Glutamatergic neuron (in vitro differentiated cells): ENCODE data around the gene DPH1. TPM values are rescaled to one million over a fixed set of nuclear protein-coding genes. Genes with fewer than 3 reads are reported as not detected.
"Not testable (repeated sequence)": the region's sequence is repeated elsewhere in the genome, so short reads cannot be mapped to it uniquely, and the experiment has no call there.

Source experiments
- DNase-seq: peaks from one replicate; pipeline ENCODE4 v3.0.0; 2022
- H3K27ac Mint-ChIP-seq: one replicate; pipeline ENCODE4 v1.8.0; 2020; ENCODE audit warnings: mild to moderate bottlenecking, mixed read lengths, inconsistent platforms; ENCODE audit not compliant: unreplicated experiment
- H3K27me3 Mint-ChIP-seq: one replicate; pipeline ENCODE4 v1.8.0; 2020; ENCODE audit warnings: mild to moderate bottlenecking, moderate library complexity, mixed read lengths, inconsistent platforms; ENCODE audit not compliant: unreplicated experiment
- H3K36me3 Mint-ChIP-seq: one replicate; pipeline ENCODE4 v1.8.0; 2020; ENCODE audit warnings: mild to moderate bottlenecking, mixed read lengths, inconsistent platforms; ENCODE audit not compliant: unreplicated experiment
- H3K4me1 Mint-ChIP-seq: one replicate; pipeline ENCODE4 v1.8.0; 2020; ENCODE audit warnings: mild to moderate bottlenecking, low read depth, mixed read lengths, inconsistent platforms; ENCODE audit not compliant: unreplicated experiment
- H3K4me3 Mint-ChIP-seq: one replicate; pipeline ENCODE4 v1.8.0; 2020; ENCODE audit warnings: mild to moderate bottlenecking, mixed read lengths, inconsistent platforms; ENCODE audit not compliant: unreplicated experiment
- H3K9me3 Mint-ChIP-seq: one replicate; pipeline ENCODE4 v1.8.0; 2020; ENCODE audit warnings: mild to moderate bottlenecking, moderate library complexity, mixed read lengths, inconsistent platforms; ENCODE audit not compliant: unreplicated experiment
- long read RNA-seq: library from polyadenylated mRNA; unstranded; transcript quantifications from one replicate; pipeline ENCODE4 v2.0.0, GENCODE V29; 2020; ENCODE audit not compliant: unreplicated experiment
- total RNA-seq: library from RNA; stranded (reverse); fragmentation: NEBNext Ultra II Directional; extraction: Animal tissue kit (Norgen Biotek cat#: 25700); gene quantifications from one replicate; pipeline ENCODE4 v1.2.1, GENCODE V29; 2021; ENCODE audit not compliant: unreplicated experiment
- TF ChIP-seq, protein P1 (sequence below): fragments of 200-600 bp; sonication (generic); IDR thresholded peaks from one replicate; pipeline ENCODE4 v1.5.0; 2021; ENCODE audit not compliant: partially characterized antibody, unreplicated experiment

DPH1 gene
- 36.4 TPM for total RNA-seq
- long read RNA-seq, partial matches to known transcripts: 0 of 6 reads
- long read RNA-seq, other reads (novel, unspliced or antisense): 1 of 6 reads

DNA sequence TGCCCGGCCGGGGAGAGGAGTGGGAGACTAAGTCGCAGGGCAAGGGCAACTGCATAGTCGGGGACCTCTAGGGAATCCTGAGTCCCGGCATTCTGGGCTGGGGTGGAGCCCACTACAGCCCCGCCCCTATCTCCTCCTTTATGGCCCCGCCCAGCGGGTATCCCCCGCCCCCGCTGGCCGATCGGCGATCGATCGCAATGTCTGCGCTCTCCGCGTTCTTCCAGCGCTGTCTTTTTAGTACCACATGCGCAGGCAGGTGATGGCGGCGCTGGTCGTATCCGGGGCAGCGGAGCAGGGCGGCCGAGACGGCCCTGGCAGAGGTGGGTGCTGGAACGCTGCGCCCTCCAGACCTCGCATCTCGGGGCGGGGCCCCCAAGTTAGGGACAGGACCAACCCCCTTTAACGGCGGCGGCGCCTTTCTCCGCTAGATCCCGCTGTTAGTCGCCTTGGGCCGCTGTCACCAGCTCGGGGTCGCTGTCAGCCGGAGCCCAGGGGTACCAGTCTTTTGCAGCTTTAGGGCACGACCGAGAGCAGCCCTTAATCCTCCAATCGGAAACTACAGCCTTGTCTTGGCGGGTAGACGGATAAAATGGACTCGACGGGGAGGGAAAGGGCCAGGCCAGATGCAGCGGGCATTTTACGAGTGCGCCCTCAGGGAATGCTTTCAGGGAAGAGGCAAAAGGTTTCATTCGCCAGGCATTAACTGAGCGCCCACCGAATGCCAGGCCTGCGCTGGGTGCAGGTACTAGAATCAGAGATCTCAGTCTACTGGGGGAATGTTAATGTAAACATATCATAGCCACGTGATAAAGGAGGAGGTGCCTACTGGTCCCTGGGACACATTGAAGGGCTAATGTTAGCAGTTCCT is at the start of gene DPH1:
Gene DPH1 (plus strand): TSS at position 243 of the 868 bp plus-strand sequence. CDS start 17 bp downstream, at position 260.
- peaks cover 15% of the 10 kb centered on the region for H3K4me1 Mint-ChIP-seq
- TF ChIP-seq, protein P1, sequence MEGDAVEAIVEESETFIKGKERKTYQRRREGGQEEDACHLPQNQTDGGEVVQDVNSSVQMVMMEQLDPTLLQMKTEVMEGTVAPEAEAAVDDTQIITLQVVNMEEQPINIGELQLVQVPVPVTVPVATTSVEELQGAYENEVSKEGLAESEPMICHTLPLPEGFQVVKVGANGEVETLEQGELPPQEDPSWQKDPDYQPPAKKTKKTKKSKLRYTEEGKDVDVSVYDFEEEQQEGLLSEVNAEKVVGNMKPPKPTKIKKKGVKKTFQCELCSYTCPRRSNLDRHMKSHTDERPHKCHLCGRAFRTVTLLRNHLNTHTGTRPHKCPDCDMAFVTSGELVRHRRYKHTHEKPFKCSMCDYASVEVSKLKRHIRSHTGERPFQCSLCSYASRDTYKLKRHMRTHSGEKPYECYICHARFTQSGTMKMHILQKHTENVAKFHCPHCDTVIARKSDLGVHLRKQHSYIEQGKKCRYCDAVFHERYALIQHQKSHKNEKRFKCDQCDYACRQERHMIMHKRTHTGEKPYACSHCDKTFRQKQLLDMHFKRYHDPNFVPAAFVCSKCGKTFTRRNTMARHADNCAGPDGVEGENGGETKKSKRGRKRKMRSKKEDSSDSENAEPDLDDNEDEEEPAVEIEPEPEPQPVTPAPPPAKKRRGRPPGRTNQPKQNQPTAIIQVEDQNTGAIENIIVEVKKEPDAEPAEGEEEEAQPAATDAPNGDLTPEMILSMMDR: no peak
- H3K27me3 Mint-ChIP-seq: peaks cover 9% of the 10 kb centered on the region
- H3K4me3 Mint-ChIP-seq: peak within 1 kb of the TSS; percentile 93
- peak; percentile 92 for DNase-seq
- peak within 1 kb of the TSS; percentile 72 for H3K27ac Mint-ChIP-seq
- H3K9me3 Mint-ChIP-seq: peaks cover 4% of the 10 kb centered on the region
- H3K36me3 Mint-ChIP-seq: no peaks in the 10 kb centered on the region

DNA sequence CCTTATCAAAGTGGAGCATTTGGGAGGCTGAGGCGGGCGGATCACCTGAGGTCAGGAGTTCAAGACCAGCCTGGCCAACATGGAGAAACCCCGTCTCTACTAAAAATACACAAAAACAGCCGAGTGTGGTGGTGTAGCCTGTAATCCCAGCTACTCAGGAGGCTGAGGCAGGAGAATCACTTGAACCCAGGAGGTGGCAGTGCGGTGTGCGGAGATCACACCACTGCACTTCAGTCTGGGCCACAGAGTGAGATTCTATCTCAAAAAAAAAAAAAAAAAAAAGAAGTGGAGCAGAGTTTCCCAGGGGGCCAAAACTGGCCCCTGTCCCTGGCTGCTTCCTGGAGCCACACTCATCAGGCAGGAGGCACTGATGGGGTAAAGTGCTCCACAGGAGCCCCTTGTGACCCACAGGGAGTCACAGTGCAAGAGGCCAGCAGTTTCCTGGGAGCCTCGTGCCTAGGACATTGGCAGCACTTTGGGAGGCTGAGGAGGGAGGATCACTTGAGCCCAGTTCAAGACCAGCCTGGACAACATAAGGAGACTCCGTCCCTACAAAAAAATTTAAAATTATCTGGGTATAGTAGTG is 49.2 kb upstream of the DPH1 start:
- no peak for DNase-seq
- H3K4me3 Mint-ChIP-seq: no peak overlapping the region
- H3K27me3 Mint-ChIP-seq: no peaks in the 10 kb centered on the region
- H3K9me3 Mint-ChIP-seq: peaks cover 13% of the 10 kb centered on the region
- H3K36me3 Mint-ChIP-seq: no peaks in the 10 kb centered on the region
- no peak overlapping the region for H3K27ac Mint-ChIP-seq
- TF ChIP-seq, protein P1: no peak
- H3K4me1 Mint-ChIP-seq: peaks cover 36% of the 10 kb centered on the region

DNA sequence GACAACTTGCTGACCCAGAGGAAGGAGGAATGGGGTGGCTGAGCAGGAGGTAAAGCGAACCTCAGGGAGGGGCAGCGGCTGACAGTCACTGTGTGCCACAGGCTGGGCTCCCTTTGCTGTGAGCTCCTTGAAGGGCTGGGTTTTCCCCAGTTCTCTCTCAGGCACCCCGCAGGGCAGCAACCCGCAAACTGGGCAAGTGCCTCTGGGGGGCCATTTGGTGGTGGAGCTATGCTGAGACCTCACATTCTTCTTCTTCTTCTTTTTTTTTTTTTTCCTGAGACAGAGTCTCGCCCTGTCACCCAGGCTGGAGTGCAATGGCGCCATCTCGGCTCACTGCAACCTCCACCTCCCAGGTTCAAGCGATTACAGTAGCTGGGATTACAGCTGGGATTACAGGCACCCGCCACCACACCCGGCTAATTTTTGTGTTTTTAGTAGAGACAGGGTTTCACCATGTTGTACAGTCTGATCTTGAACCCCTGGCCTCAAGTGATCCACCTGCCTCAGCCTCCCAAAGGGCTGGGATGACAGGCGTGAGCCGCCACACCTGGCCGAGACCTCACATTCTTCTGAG is 47.1 kb upstream of the DPH1 start:
- peaks cover 37% of the 10 kb centered on the region for H3K4me1 Mint-ChIP-seq
- not testable (repeated sequence) for H3K36me3 Mint-ChIP-seq, H3K27ac Mint-ChIP-seq, H3K27me3 Mint-ChIP-seq, H3K4me3 Mint-ChIP-seq, DNase-seq
- peaks cover 11% of the 10 kb centered on the region for H3K9me3 Mint-ChIP-seq

DNA sequence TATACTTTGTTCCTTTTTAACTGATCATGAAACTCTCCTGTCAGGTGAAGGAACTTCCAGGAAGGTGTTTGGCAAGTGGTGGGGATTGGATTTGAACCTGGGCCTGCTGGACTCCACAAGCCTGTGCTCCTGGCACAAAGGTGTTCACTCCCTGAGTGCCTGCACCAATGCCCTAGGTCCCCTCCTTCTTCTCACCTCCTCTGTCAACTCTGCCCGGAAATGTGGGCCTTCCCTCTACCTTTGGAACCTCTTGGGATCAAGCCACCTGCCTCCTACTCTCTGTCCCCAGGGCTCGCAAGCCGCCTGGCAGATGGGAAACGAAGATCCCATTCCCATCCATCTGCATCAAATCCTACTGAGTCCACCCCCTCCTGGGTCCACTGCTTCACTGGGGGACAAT is 44.9 kb upstream of the DPH1 start:
- TF ChIP-seq, protein P1: no peak
- Mint-ChIP-seq H3K4me3 (peak overlapping the region; percentile 54), H3K36me3 (peaks cover 4% of the 10 kb centered on the region), H3K27me3 (no peaks in the 10 kb centered on the region), H3K27ac (peak overlapping the region; percentile 67), H3K9me3 (peaks cover 14% of the 10 kb centered on the region), H3K4me1 (peaks cover 38% of the 10 kb centered on the region)
- no peak for DNase-seq

DNA sequence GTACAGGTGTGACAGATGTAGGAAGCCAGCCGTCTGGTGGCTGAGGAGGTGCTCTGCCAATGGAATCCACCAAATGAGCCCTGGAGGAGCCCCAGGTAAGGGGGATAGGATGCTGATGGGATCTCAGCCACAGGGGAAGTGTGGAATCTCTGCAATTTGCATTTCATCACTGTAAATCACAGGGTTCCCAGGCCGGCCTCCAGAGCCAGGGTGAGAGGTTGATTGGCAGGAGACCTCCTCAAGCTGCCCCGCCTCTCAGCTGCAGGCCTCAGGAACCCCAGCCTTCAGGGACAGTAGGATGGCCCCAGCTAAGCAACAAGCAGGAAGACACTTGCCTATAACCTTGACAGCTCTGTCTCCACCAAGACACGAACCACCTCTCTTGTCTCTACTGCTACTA is 44.3 kb upstream of the DPH1 start:
- Mint-ChIP-seq H3K27me3 (peaks cover 3% of the 10 kb centered on the region), H3K36me3 (peaks cover 4% of the 10 kb centered on the region), H3K9me3 (peaks cover 14% of the 10 kb centered on the region), H3K27ac (peak overlapping the region; percentile 67), H3K4me3 (peak overlapping the region; percentile 54), H3K4me1 (peaks cover 38% of the 10 kb centered on the region)
- TF ChIP-seq, protein P1: no peak
- peak; percentile 57 for DNase-seq
